Activated CD4-positive, alpha-beta T cell treated with anti-CD3 and anti-CD28 coated beads, Interleukin-2, Interleukin-6, amounts not matched to agents 100 ng/mL and 50 ng/mL, durations not matched to agents 16 hours and 8 hours (primary cell): Measurements from ENCODE around the gene SEPTIN5.

ENCODE experiments used
- DNase-seq: peaks from one replicate; pipeline ENCODE4 v3.0.0-alpha.2; 2020

Gene SEPTIN5

GRCh38 chr22:19735665-19736510, 21.6 kb downstream of the SEPTIN5 start:
- no peak for DNase-seq

- no peak for DNase-seq
Measured at GRCh38 chr22:19737846-19738663, 23.8 kb downstream of the SEPTIN5 start.

- no peak for DNase-seq
Measured at GRCh38 chr22:19738664-19739447, 24.6 kb downstream of the SEPTIN5 start.

GRCh38 chr22:19739448-19739895, 25.2 kb downstream of the SEPTIN5 start:
- DNase-seq: no peak

GRCh38 chr22:19739911-19740449, 25.7 kb downstream of the SEPTIN5 start:
- DNase-seq: no peak

GRCh38 chr22:19740586-19740985, 26.3 kb downstream of the SEPTIN5 start:
- no peak for DNase-seq

GRCh38 chr22:19741053-19741452, 26.8 kb downstream of the SEPTIN5 start:
- no peak for DNase-seq

GRCh38 chr22:19742160-19743066, 28.1 kb downstream of the SEPTIN5 start:
- DNase-seq: no peak

- DNase-seq: no peak
Measured at GRCh38 chr22:19743081-19743480, 28.8 kb downstream of the SEPTIN5 start.

GRCh38 chr22:19743651-19744050, 29.3 kb downstream of the SEPTIN5 start:
- no peak for DNase-seq

GRCh38 chr22:19744350-19745006, 30.2 kb downstream of the SEPTIN5 start:
- DNase-seq: no peak

- no peak for DNase-seq
Measured at GRCh38 chr22:19745155-19746101, 31.1 kb downstream of the SEPTIN5 start.

- DNase-seq: no peak
Measured at GRCh38 chr22:19746726-19747125, 32.4 kb downstream of the SEPTIN5 start.

- DNase-seq: no peak
Measured at GRCh38 chr22:19747551-19747950, 33.2 kb downstream of the SEPTIN5 start.

GRCh38 chr22:19748139-19748538, 33.8 kb downstream of the SEPTIN5 start:
- DNase-seq: no peak

- no peak for DNase-seq
Measured at GRCh38 chr22:19748991-19749664, 34.8 kb downstream of the SEPTIN5 start.

- no peak for DNase-seq
Measured at GRCh38 chr22:19749876-19750275, 35.6 kb downstream of the SEPTIN5 start.

- no peak for DNase-seq
Measured at GRCh38 chr22:19750507-19751490, 36.5 kb downstream of the SEPTIN5 start.
